Panc1 (cell line): ENCODE results near the gene RPP25L. TPM values are rescaled to one million over a fixed set of nuclear protein-coding genes. Genes with fewer than 3 reads are reported as not detected.

ENCODE experiments used
- ATAC-seq: fragments of 200-7000 bp; cut with Tn5 transposase; 2 replicates; pipeline ENCODE4 v1.9.1; 2020; ENCODE audit warnings: mild to moderate bottlenecking, moderate library complexity
- BruUV-seq: library from RNA; stranded (reverse); fragments of 400-500 nt; replicated peaks from 2 replicates; lab custom pipeline; 2021; lab: Mats Ljungman, UMichigan
- CTCF ChIA-PET: fragments of 300-600 bp; sonication (Branson Sonifier 250); formaldehyde crosslinking; loops from one replicate; lab custom pipeline; 2022; ENCODE audit warnings: antibody characterized with exemption; lab: Charles Lee
- POLR2A ChIA-PET: fragments of 300-600 bp; sonication (Branson Sonifier 250); formaldehyde crosslinking; loops from one replicate; lab custom pipeline; 2022; ENCODE audit warnings: antibody characterized with exemption; lab: Charles Lee
- DNase-seq: peaks from one replicate; pipeline ENCODE4 v3.0.0-alpha.2; 2010; ENCODE audit warnings: low read depth, low spot score
- H3K27ac ChIP-seq: 2 replicates; pipeline ENCODE4 v1.5.1; 2011; ENCODE audit warnings: mild to moderate bottlenecking, low read length, inconsistent platforms
- H3K27me3 ChIP-seq: fragments of 200-500 bp; sonication (Bioruptor generic); 2 replicates; pipeline ENCODE4 v1.6.0; 2014; ENCODE audit warnings: low read length, inconsistent platforms; ENCODE audit not compliant: control insufficient read depth, insufficient read depth
- H3K36me3 ChIP-seq: fragments of 200-500 bp; sonication (Bioruptor generic); 2 replicates; pipeline ENCODE4 v1.5.1; 2014; ENCODE audit warnings: inconsistent platforms, mild to moderate bottlenecking, low read length, moderate library complexity; ENCODE audit not compliant: control insufficient read depth, insufficient read depth
- H3K4me1 ChIP-seq: 2 replicates; pipeline ENCODE4 v1.5.1; 2011; ENCODE audit warnings: inconsistent platforms, mild to moderate bottlenecking, low read length, moderate library complexity; ENCODE audit not compliant: control insufficient read depth, insufficient read depth
- H3K4me3 ChIP-seq, 2 experiments: 2 replicates each; pipeline ENCODE4 v1.5.1; 2011 to 2012; ENCODE audit warnings: low read depth in 2 of 2, low read length in 2 of 2, mild to moderate bottlenecking in 2 of 2, inconsistent platforms in 1 of 2, moderate library complexity in 1 of 2
- H3K9me3 ChIP-seq: fragments of 200-500 bp; sonication (Bioruptor generic); 2 replicates; pipeline ENCODE4 v1.5.1; 2014; ENCODE audit warnings: low read depth, mild to moderate bottlenecking, inconsistent platforms, low read length, moderate library complexity; ENCODE audit not compliant: control insufficient read depth, insufficient read depth
- CTCF ChIP-seq: fragments of 450-650 bp; IDR thresholded peaks from 2 replicates; pipeline ENCODE4 v1.5.1; 2017; ENCODE audit warnings: mild to moderate bottlenecking
- POLR2AphosphoS5 ChIP-seq: IDR thresholded peaks from 2 replicates; pipeline ENCODE4 v1.6.1; 2012; ENCODE audit warnings: mild to moderate bottlenecking, low read depth, low read length, moderate library complexity
- REST ChIP-seq, 2 experiments: IDR thresholded peaks; 2 replicates each; pipeline ENCODE4 v1.6.1; 2011 to 2012; ENCODE audit warnings: low read depth in 2 of 2, control low read depth in 1 of 2, low read length in 1 of 2, mild to moderate bottlenecking in 1 of 2, moderate library complexity in 1 of 2; ENCODE audit not compliant: insufficient read depth in 1 of 2
- SIN3A ChIP-seq: IDR thresholded peaks from 2 replicates; pipeline ENCODE4 v1.6.1; 2012; ENCODE audit warnings: low read depth, mild to moderate bottlenecking, low read length, moderate library complexity, borderline replicate concordance; ENCODE audit not compliant: insufficient read depth
- TCF7L2 ChIP-seq: IDR thresholded peaks from 2 replicates; pipeline ENCODE4 v1.6.1; 2011; ENCODE audit warnings: mild to moderate bottlenecking, low read depth, low read length, inconsistent platforms
- in situ Hi-C: cut with HindIII; loops from 2 replicates; pipeline ENCODE4 v1.10.0; 2016; ENCODE audit warnings: low sequenced_read_pairs, low pct_unique_long_range_greater_than_20kb
- intact Hi-C: fragments of 100-400 bp; cut with micrococcal nuclease; formaldehyde crosslinking; loops from one replicate; pipeline ENCODE4 v1.10.0; 2022; ENCODE audit not compliant: unreplicated experiment
- total RNA-seq: library from RNA; stranded (reverse); gene quantifications from one replicate; pipeline ENCODE4 v1.2.1, GENCODE V29; 2021; ENCODE audit not compliant: unreplicated experiment

RPP25L gene
- total RNA-seq, 1 experiment from 2014 or later = 30.4 TPM

GRCh38 chr9:34574571-34574970, 37.3 kb downstream of the RPP25L start:
- H3K4me3 ChIP-seq = no peak overlapping the region
- no peak overlapping the region for H3K27ac ChIP-seq
- H3K27me3 ChIP-seq = no peaks in the 10 kb centered on the region
- TF ChIP-seq REST (IDR thresholded peaks at IDR 0.05; ENCODE audit: insufficient read depth in 1 of 2, low read depth in 2 of 2, low read length in 1 of 2) = no peak
- no peak for TF ChIP-seq POLR2AphosphoS5
- TF ChIP-seq SIN3A = no peak
- TF ChIP-seq CTCF = no peak
- TF ChIP-seq TCF7L2 = no peak
- DNase-seq = no peak
- in situ Hi-C loops = no loop called here
- ChIA-PET POLR2A (no interaction called here), CTCF (no interaction called here)
- intact Hi-C loops = no loop called here
- no TSS peak for BruUV-seq
- H3K9me3 ChIP-seq = no peaks in the 10 kb centered on the region
- H3K4me1 ChIP-seq = no peaks in the 10 kb centered on the region
- ATAC-seq = no peak
- H3K36me3 ChIP-seq = no peaks in the 10 kb centered on the region

- no TSS peak for BruUV-seq
- no peak for DNase-seq
- H3K27me3 ChIP-seq = no peaks in the 10 kb centered on the region
- POLR2A ChIA-PET = no interaction called here
- no peak for TF ChIP-seq TCF7L2
- TF ChIP-seq POLR2AphosphoS5 = no peak
- TF ChIP-seq CTCF = no peak
- TF ChIP-seq SIN3A = no peak
- TF ChIP-seq REST (IDR thresholded peaks at IDR 0.05; ENCODE audit: insufficient read depth in 1 of 2, low read depth in 2 of 2, low read length in 1 of 2) = no peak
- in situ Hi-C loops = no loop called here
- H3K27ac ChIP-seq = no peak overlapping the region
- no peaks in the 10 kb centered on the region for H3K4me1 ChIP-seq
- H3K4me3 ChIP-seq = no peak overlapping the region
- no peaks in the 10 kb centered on the region for H3K9me3 ChIP-seq
- CTCF ChIA-PET = interaction anchor here (0.6 kb wide), 1 partner anchor 29 kb away, joined by 3 read pairs; no protein-coding TSS in a partner anchor
- intact Hi-C loops = no loop called here
- ATAC-seq = no peak
- H3K36me3 ChIP-seq = no peaks in the 10 kb centered on the region
Observed at GRCh38 chr9:34573599-34574325, 38.1 kb downstream of the RPP25L start.
